ENCODE data around the gene NPR1. TPM values are rescaled to one million over a fixed set of nuclear protein-coding genes. Genes with fewer than 3 reads are reported as not detected.

NPR1 gene
- total RNA-seq, 1 donor from 2014 or later = 0.19 TPM

GRCh38 chr1:153630384-153630783, 48.1 kb upstream of the NPR1 start:
- Histone ChIP-seq H3K79me2 (ENCODE audit: low read depth) (peaks cover 22% of the 10 kb centered on the region), H3K27me3 (no peaks in the 10 kb centered on the region), H3F3A (ENCODE audit: low read depth) (peaks cover 6% of the 10 kb centered on the region), H3K9ac (no peak overlapping the region), H3K9me3 (ENCODE audit: low read depth) (no peaks in the 10 kb centered on the region), H3K36me3 (no peaks in the 10 kb centered on the region), H3K4me1 (peaks cover 20% of the 10 kb centered on the region), H2AFZ (replicated peaks) (no peak overlapping the region), H4K20me1 (ENCODE audit: low read depth) (peaks cover 11% of the 10 kb centered on the region), H3K4me2 (no peak overlapping the region), H3K27ac (no peak overlapping the region), H3K4me3 (no peak overlapping the region)
- Mint-ChIP-seq H3K27ac (no peak overlapping the region), H3K4me3 (no peak overlapping the region), H3K9me3 (no peaks in the 10 kb centered on the region), H3K36me3 (peaks cover 7% of the 10 kb centered on the region), H3K27me3 (ENCODE audit: insufficient read depth, low read depth) (peaks cover 9% of the 10 kb centered on the region), H3K4me1 (peaks cover 43% of the 10 kb centered on the region)
- no peak for TF ChIP-seq CTCF (IDR thresholded peaks at IDR 0.05)
- TF ChIP-seq EZH2phosphoT487 (IDR thresholded peaks at IDR 0.05) = no peak
- no peak for TF ChIP-seq EZH2 (IDR thresholded peaks at IDR 0.05)
- no peak for DNase-seq (ENCODE audit: low spot score)

- Histone ChIP-seq H3K9ac (no peak overlapping the region), H3K4me1 (peaks cover 19% of the 10 kb centered on the region), H3K27me3 (no peaks in the 10 kb centered on the region), H3K9me3 (ENCODE audit: low read depth) (no peaks in the 10 kb centered on the region), H3K4me3 (no peak overlapping the region), H2AFZ (replicated peaks) (no peak overlapping the region), H4K20me1 (ENCODE audit: low read depth) (peaks cover 20% of the 10 kb centered on the region), H3K79me2 (ENCODE audit: low read depth) (peaks cover 28% of the 10 kb centered on the region), H3K36me3 (peaks cover 4% of the 10 kb centered on the region), H3K27ac (no peak overlapping the region), H3F3A (ENCODE audit: low read depth) (peaks cover 9% of the 10 kb centered on the region), H3K4me2 (no peak overlapping the region)
- DNase-seq (ENCODE audit: low spot score) = no peak
- Mint-ChIP-seq H3K36me3 (peaks cover 7% of the 10 kb centered on the region), H3K27me3 (ENCODE audit: insufficient read depth, low read depth) (peaks cover 9% of the 10 kb centered on the region), H3K27ac (peak overlapping the region; percentile 35), H3K9me3 (no peaks in the 10 kb centered on the region), H3K4me1 (peaks cover 39% of the 10 kb centered on the region), H3K4me3 (no peak overlapping the region)
- TF ChIP-seq EZH2phosphoT487 (IDR thresholded peaks at IDR 0.05) (no peak), CTCF (IDR thresholded peaks at IDR 0.05) (no peak), EZH2 (IDR thresholded peaks at IDR 0.05) (no peak)
These were observed 47.2 kb upstream of the NPR1 start for GRCh38 chr1:153631047-153632022.

GRCh38 chr1:153633161-153633753, 45.2 kb upstream of the NPR1 start:
- DNase-seq (ENCODE audit: low spot score) = no peak
- Mint-ChIP-seq H3K36me3 (peaks cover 17% of the 10 kb centered on the region), H3K27me3 (ENCODE audit: insufficient read depth, low read depth) (peaks cover 4% of the 10 kb centered on the region), H3K4me1 (peaks cover 26% of the 10 kb centered on the region), H3K4me3 (peak overlapping the region; percentile 94), H3K27ac (no peak overlapping the region), H3K9me3 (no peaks in the 10 kb centered on the region)
- Histone ChIP-seq H3K27ac (no peak overlapping the region), H4K20me1 (ENCODE audit: low read depth) (peaks cover 27% of the 10 kb centered on the region), H3K4me2 (peak overlapping the region; percentile 41), H3K9me3 (ENCODE audit: low read depth) (no peaks in the 10 kb centered on the region), H3K79me2 (ENCODE audit: low read depth) (peaks cover 43% of the 10 kb centered on the region), H3K9ac (no peak overlapping the region), H3K27me3 (no peaks in the 10 kb centered on the region), H3K4me3 (peak overlapping the region; percentile 68), H3K4me1 (peaks cover 14% of the 10 kb centered on the region), H3K36me3 (peaks cover 22% of the 10 kb centered on the region), H2AFZ (replicated peaks) (peak overlapping the region; percentile 14), H3F3A (ENCODE audit: low read depth) (peaks cover 16% of the 10 kb centered on the region)
- TF ChIP-seq EZH2 (IDR thresholded peaks at IDR 0.05) (no peak), EZH2phosphoT487 (IDR thresholded peaks at IDR 0.05) (no peak), CTCF (IDR thresholded peaks at IDR 0.05) (no peak)
